ENCODE results near the gene HRK.

The HRK gene

DNA sequence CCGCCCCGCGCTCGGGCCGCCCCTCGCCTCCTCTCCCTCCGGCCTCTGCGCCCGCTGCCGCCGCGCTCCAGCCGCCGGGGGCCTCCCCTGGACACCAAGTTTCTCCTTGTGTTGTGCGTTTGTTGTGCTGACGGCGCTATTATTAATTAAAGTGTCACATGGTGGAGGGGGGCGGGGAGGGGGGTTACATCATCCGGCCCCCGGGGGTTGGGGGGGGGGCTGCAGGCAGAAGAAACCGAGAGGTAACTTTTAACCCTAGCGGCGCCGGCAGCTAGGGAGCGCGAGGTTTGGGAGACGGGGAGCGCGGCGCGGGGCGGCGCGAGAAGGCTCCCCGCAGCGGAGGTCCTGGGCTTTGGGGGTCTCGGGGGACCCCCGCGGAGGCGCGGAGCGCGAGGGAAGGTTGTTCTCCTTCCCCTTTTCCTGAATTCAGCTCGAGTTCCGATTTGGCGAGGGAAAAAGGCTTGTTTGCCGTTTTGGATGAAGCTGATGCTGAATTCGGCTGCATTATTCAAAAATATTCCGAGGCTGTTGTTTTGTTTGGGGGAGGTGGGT lies at the start of gene HRK:
Gene HRK, minus strand, starts transcription at position 117 of the 552 bp plus-strand sequence. CDS start 134 bp downstream, outside the sequence.
- no peak for DNase-seq

DNA sequence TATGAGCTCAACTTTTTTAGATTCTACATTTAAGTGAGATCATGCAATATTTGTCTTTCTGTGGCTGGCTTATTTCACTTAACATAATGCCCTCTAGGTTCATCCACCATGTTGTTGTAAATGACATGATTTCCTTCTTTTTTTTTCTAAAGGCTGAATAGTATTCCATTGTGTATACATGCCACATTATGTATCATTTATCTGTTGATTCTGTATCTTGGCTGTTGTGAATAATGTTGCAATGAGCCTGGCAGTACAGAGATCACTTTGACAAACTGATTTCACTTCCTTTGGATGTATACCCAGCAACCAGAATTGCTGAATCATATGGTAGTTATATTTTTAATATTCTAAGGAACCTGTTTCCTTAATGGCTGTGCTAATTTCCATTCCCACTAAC lies 48.6 kb upstream of the HRK start:
- DNase-seq: no peak

- DNase-seq: no peak
Observed at GRCh38 chr12:116928504-116928903, 47.3 kb upstream of the HRK start.

GRCh38 chr12:116927244-116927940 lies 46.2 kb upstream of the HRK start:
- DNase-seq: no peak

GRCh38 chr12:116926283-116927243 lies 45.3 kb upstream of the HRK start:
- no peak for DNase-seq

DNA sequence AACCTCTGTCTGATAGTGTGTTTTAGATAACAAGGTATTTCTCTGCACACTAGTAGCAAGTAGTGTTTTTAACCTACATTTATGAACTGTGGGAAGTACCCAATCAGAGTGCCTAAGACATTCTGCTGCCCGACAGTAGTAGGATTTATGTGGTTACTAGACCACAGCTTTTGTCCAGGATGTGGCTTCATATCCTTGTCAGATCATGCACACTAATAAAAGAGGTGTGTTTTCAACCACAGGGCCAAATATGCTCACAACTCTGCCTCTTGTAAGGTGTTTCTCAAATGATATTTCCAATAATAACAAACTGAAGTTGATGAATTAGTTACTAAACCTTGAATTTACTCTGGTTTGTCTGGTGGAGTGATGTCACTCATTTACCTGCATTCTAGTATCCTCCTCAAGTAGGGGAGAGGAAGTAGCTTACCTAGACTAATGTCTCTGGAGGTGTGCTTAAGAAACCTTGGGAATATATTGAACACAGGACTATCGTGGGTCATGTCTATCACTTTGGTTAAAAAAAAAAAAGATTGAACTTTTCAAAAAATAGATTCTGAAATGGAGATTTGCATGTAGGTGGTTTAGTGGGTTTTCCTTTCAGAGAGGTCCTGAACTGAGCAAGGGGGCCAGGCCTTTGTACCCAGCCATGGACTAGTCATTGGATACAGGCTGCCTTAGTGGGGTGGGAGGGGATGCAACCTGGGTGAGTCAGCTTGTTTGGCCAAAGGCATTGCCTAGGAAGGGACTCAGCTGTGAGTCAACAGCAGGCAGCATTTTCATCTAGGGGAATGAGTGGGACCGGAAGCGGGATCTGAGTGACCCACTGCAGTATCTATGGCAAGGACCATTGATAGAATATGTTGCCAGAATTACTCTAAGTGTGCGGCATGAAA lies 43.6 kb upstream of the HRK start:
- DNase-seq: peak; percentile 49

GRCh38 chr12:116922194-116922897 lies 41.1 kb upstream of the HRK start:
- DNase-seq: no peak

- DNase-seq: no peak
Observed at GRCh38 chr12:116920939-116921338, 39.7 kb upstream of the HRK start.

GRCh38 chr12:116919706-116920485 lies 38.7 kb upstream of the HRK start:
- no peak for DNase-seq

- DNase-seq: no peak
Observed at GRCh38 chr12:116919247-116919661, 38.0 kb upstream of the HRK start.

- no peak for DNase-seq
Observed at GRCh38 chr12:116918464-116918863, 37.2 kb upstream of the HRK start.

DNA sequence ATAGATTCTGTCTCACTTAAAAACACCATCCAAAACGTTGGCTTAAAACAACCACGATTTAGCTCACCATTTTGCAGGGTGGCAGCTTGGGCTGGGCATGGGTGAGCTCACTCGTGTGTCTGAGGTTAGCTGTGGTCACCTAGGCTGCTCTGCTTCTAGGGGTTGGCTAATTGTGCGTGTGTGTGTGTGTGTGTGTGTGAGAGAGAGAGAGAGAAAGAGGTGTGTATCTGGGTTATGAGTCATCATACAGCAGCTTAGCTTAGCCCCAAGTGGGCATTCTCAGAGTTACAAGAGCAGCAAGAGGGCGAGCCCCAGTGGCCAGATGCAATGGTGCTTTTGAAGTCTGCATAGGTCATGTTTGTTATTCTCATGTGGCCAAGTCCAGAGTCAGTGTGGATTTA lies 35.5 kb upstream of the HRK start:
- DNase-seq: peak; percentile 77

DNA sequence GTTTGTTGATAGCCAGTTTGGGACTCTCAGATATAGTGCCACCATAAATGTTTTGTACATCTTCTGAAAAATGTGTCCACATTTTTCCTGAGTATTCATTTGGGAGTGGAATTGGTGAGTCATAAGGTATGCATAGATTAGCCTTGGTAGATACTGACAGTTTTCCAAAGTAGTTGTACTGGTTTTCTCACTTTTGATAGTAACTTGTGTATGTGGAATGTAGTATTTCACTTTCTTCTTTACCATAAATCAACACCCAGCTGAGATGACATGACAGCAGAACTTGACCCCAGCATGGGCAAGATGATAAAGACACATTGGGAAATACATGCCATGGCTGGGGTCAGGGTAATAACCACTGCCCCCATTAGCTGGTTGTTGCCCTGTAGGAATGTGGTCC lies 34.9 kb upstream of the HRK start:
- DNase-seq: no peak

GRCh38 chr12:116915326-116915725 lies 34.1 kb upstream of the HRK start:
- DNase-seq: no peak

- DNase-seq: peak; percentile 59
Observed at GRCh38 chr12:116910645-116911451, 29.6 kb upstream of the HRK start, which contains the start of gene FBXW8. Gene FBXW8, plus strand, starts transcription at chr12:116910950. Its CDS starts 88 bp downstream, at chr12:116911038.

DNA sequence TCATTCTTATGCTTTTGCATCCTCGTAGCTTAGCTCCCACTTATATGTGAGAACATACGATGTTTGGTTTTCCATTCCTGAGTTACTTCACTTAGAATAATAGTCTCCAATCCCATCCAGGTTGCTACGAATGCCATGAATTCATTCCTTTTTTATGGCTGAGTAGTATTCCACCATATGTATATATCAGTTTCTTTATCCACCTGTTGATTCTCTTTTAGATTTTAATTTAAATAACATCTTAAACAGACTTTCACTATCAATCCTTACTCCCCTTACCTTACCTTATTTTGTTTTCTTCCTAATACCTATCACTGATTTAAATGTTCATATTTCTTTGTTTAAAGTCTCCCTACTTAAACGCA lies 29.0 kb upstream of the HRK start:
- no peak for DNase-seq

- no peak for DNase-seq
Observed at GRCh38 chr12:116906285-116906684, 25.0 kb upstream of the HRK start.

DNA sequence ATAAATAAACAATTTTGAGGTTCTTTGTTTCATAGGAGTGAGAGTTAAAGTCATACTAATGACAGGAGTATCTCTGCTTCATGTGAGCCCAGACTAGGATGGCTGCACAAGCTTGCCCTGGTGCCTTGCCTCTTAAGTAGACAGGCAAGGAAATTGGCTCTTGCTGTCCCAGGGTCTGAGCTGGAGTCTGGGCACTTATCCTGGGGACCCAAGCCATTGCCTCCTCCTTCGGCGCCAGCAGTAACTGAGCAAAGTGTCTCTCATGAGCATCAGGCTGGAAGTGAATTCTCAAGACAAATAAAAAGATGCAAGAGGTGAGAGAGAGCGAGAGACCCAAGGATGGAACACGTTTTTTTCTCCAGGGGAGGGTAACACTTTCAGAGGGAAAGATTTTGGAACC lies 22.6 kb upstream of the HRK start:
- DNase-seq: no peak

GRCh38 chr12:116901612-116902011 lies 20.4 kb upstream of the HRK start:
- DNase-seq: no peak

GRCh38 chr12:116898669-116899068 lies 17.4 kb upstream of the HRK start:
- DNase-seq: no peak
